Activated T-helper 9 cell treated with anti-CD3 and anti-CD28 coated beads, Interleukin-2, amount 50 U/mL, for 16 hours (primary cell): ENCODE results near the gene PGC.

Source experiments
- DNase-seq: peaks from one replicate; pipeline ENCODE4 v3.0.0-alpha.2; 2020; ENCODE audit warnings: low read depth

Gene PGC

GRCh38 chr6:41714556-41715273 is 32.5 kb downstream of the PGC start:
- no peak for DNase-seq

GRCh38 chr6:41713650-41714291 is 33.4 kb downstream of the PGC start:
- DNase-seq = no peak

- DNase-seq = no peak
Observed at GRCh38 chr6:41713159-41713649, 34.0 kb downstream of the PGC start.

GRCh38 chr6:41712651-41713103 is 34.5 kb downstream of the PGC start:
- DNase-seq = no peak

- DNase-seq = no peak
Observed at GRCh38 chr6:41711323-41712038, 35.7 kb downstream of the PGC start.

- no peak for DNase-seq
Observed at GRCh38 chr6:41709375-41709774, 37.8 kb downstream of the PGC start.

GRCh38 chr6:41708856-41709255 is 38.3 kb downstream of the PGC start:
- DNase-seq = no peak

- DNase-seq = no peak
Observed at GRCh38 chr6:41707565-41708200, 39.5 kb downstream of the PGC start.

GRCh38 chr6:41706876-41707564 is 40.2 kb downstream of the PGC start:
- DNase-seq = no peak

GRCh38 chr6:41705996-41706835 is 41.0 kb downstream of the PGC start:
- DNase-seq = peak; percentile 50

GRCh38 chr6:41705311-41705995 is 41.7 kb downstream of the PGC start:
- DNase-seq = no peak

- DNase-seq = no peak
Observed at GRCh38 chr6:41704656-41705310, 42.4 kb downstream of the PGC start.

- DNase-seq = no peak
Observed at GRCh38 chr6:41704028-41704427, 43.2 kb downstream of the PGC start.

- DNase-seq = no peak
Observed at GRCh38 chr6:41702771-41703494, 44.3 kb downstream of the PGC start.

GRCh38 chr6:41702089-41702745 is 45.0 kb downstream of the PGC start:
- DNase-seq = no peak

- DNase-seq = no peak
Observed at GRCh38 chr6:41700463-41701347, 46.5 kb downstream of the PGC start.

GRCh38 chr6:41699063-41699462 is 48.1 kb downstream of the PGC start:
- DNase-seq = no peak
